ENCODE measurements around the gene NRXN3.

NRXN3 gene

DNA sequence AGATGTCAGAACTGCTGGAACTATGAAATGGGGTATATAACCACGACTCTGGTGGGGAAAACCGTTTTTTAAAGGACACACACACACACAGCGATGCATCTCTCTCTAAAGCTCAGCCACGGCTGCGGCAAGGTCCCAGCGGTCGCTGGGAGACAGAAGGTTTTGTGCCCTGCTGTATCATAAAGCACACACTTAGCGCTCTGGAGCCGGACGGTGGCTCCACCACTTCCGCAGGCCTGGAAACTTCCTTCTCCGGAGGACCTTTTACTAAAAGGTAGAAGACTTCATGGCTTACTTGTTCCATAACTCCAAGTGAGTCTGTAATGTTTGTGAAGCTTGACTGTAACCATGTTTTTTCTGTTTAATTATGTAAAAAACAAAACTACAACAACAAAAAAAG is 1691.9 kb downstream of the NRXN3 start:
- ChIA-PET POLR2A (no interaction called here), CTCF (no interaction called here)
- no peak for TF ChIP-seq HDGF (IDR thresholded peaks at IDR 0.05; ENCODE audit: borderline replicate concordance)
- TF ChIP-seq CTBP1 (IDR thresholded peaks at IDR 0.05; ENCODE audit: borderline replicate concordance): no peak
- TF ChIP-seq ELF4 (IDR thresholded peaks at IDR 0.05): no peak
- no peak for TF ChIP-seq LEF1 (IDR thresholded peaks at IDR 0.05; ENCODE audit: borderline replicate concordance)
- no peak for TF ChIP-seq FOXK2 (IDR thresholded peaks at IDR 0.05)
- TF ChIP-seq ZNF384 (IDR thresholded peaks at IDR 0.05): no peak
- TF ChIP-seq FOXA1 (IDR thresholded peaks at IDR 0.05): no peak
- no peak for TF ChIP-seq ARNT (IDR thresholded peaks at IDR 0.05)
- TF ChIP-seq SUZ12 (IDR thresholded peaks at IDR 0.05): no peak
- no peak for TF ChIP-seq L3MBTL2 (conservative IDR thresholded peaks at IDR 0.05)
- TF ChIP-seq, protein P1, sequence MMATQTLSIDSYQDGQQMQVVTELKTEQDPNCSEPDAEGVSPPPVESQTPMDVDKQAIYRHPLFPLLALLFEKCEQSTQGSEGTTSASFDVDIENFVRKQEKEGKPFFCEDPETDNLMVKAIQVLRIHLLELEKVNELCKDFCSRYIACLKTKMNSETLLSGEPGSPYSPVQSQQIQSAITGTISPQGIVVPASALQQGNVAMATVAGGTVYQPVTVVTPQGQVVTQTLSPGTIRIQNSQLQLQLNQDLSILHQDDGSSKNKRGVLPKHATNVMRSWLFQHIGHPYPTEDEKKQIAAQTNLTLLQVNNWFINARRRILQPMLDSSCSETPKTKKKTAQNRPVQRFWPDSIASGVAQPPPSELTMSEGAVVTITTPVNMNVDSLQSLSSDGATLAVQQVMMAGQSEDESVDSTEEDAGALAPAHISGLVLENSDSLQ (IDR thresholded peaks at IDR 0.05): no peak
- no peak for TF ChIP-seq TARDBP (IDR thresholded peaks at IDR 0.05)
- no peak for DNase-seq (ENCODE audit: extremely low spot score)

DNA sequence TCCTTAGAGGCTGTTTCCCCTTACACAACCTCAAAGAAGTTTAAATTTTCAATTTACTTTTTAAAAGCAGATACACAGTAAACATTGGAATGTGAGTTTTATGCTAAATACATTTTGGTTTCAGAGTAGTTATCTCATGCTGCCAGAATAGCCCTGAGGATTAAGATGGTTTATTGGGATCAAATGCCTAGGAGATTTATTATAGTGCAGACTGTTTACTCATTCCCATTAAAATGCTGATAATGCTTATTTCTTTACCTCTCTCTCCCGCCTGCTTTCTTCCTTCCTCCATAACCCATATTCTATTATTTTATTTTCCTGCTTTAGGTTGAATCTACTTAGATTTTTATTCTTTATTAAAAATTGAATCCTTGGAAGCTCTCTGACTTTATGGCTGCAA is 1701.0 kb downstream of the NRXN3 start:
- CTCF ChIA-PET: no interaction called here
- POLR2A ChIA-PET: no interaction called here
- no peak for DNase-seq (ENCODE audit: extremely low spot score)
- TF ChIP-seq, protein P1 (IDR thresholded peaks at IDR 0.05): no peak
- no peak for TF ChIP-seq ELF4 (IDR thresholded peaks at IDR 0.05)
- TF ChIP-seq FOXA1 (IDR thresholded peaks at IDR 0.05): no peak
- no peak for TF ChIP-seq ARNT (IDR thresholded peaks at IDR 0.05)
- TF ChIP-seq SP1 (IDR thresholded peaks at IDR 0.05): no peak
- no peak for TF ChIP-seq FOXK2 (IDR thresholded peaks at IDR 0.05)
- no peak for TF ChIP-seq TARDBP (IDR thresholded peaks at IDR 0.05)
- TF ChIP-seq HDGF (IDR thresholded peaks at IDR 0.05; ENCODE audit: borderline replicate concordance): no peak
- no peak for TF ChIP-seq L3MBTL2 (conservative IDR thresholded peaks at IDR 0.05)
- TF ChIP-seq FOXM1 (IDR thresholded peaks at IDR 0.05; ENCODE audit: borderline replicate concordance): no peak

DNA sequence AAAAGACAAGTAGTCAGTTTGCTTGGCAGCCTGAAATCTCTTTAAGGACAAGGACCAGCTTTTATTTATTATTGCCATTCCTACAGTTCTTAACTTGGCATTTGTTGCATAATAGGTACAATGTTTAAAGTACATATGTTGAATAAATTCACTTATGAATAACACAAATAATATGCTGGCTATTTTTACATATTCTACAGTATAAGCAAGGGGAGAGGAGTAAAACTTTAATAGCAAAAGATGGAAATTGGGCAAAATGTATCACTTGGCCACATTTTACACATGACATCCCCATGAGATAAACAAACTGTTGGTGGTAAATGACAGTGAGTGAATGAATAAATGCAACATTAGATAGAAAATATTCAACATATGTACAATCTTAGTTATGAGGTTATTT is 1708.1 kb downstream of the NRXN3 start:
- ChIA-PET POLR2A (no interaction called here), CTCF (no interaction called here)
- TF ChIP-seq ZNF384 (IDR thresholded peaks at IDR 0.05): no peak
- TF ChIP-seq NFRKB (IDR thresholded peaks at IDR 0.05): no peak
- no peak for TF ChIP-seq SP1 (IDR thresholded peaks at IDR 0.05)
- TF ChIP-seq, protein P1 (IDR thresholded peaks at IDR 0.05): no peak
- no peak for TF ChIP-seq ELF4 (IDR thresholded peaks at IDR 0.05)
- TF ChIP-seq FOXA1 (IDR thresholded peaks at IDR 0.05): no peak
- TF ChIP-seq HDGF (IDR thresholded peaks at IDR 0.05; ENCODE audit: borderline replicate concordance): no peak
- TF ChIP-seq L3MBTL2 (conservative IDR thresholded peaks at IDR 0.05): no peak
- TF ChIP-seq FOXM1 (IDR thresholded peaks at IDR 0.05; ENCODE audit: borderline replicate concordance): no peak
- no peak for TF ChIP-seq BHLHE40 (IDR thresholded peaks at IDR 0.05; ENCODE audit: borderline replicate concordance)
- no peak for TF ChIP-seq ARNT (IDR thresholded peaks at IDR 0.05)
- no peak for TF ChIP-seq TARDBP (IDR thresholded peaks at IDR 0.05)
- TF ChIP-seq SUZ12 (IDR thresholded peaks at IDR 0.05): no peak
- no peak for TF ChIP-seq LEF1 (IDR thresholded peaks at IDR 0.05; ENCODE audit: borderline replicate concordance)
- no peak for DNase-seq (ENCODE audit: extremely low spot score)

DNA sequence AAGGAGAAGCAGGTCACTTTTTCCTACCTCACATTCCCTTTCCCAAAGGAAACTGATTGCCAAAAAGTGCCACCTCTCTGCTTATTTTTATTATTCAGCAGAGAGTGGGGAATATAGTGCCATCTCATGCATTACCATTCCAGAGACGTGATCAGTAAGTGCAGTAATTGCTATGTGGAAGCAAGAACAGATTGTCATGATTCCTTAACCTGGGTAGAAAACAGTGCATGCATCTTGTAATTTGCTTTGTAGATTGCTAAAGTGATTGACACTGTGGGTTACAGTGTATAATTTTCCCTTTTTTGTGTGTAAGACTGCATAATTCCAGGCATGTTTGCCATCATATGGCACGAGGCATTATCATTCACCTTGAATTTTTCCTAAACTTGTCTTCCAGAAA is 1708.6 kb downstream of the NRXN3 start:
- TF ChIP-seq FOXA1 (IDR thresholded peaks at IDR 0.05) (no peak), SP1 (IDR thresholded peaks at IDR 0.05) (no peak), LEF1 (IDR thresholded peaks at IDR 0.05; ENCODE audit: borderline replicate concordance) (no peak), NFRKB (IDR thresholded peaks at IDR 0.05) (no peak), L3MBTL2 (conservative IDR thresholded peaks at IDR 0.05) (no peak), ARNT (IDR thresholded peaks at IDR 0.05) (no peak), ZNF384 (IDR thresholded peaks at IDR 0.05) (no peak), BHLHE40 (IDR thresholded peaks at IDR 0.05; ENCODE audit: borderline replicate concordance) (no peak)
- POLR2A ChIA-PET: no interaction called here
- CTCF ChIA-PET: no interaction called here
- DNase-seq (ENCODE audit: extremely low spot score): no peak

DNA sequence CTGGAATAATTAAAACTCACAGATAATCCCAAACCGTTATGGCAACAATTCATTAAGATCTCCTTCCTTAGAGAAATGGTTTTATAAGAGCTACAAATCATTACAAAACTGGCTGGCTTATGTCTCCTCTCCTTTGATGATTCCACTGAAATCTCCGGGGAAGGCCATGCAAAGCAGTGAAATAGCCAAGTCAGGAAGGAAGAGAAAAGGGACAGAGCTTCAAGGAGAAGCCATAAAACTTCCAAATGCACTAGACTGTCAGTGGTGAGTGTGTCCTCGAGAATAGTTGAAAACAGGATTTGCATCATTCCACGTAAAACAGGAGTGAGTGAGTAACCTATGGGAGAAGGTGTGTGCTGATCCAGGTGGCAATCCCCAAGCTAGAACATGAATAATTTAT is 1711.1 kb downstream of the NRXN3 start:
- ChIA-PET CTCF (no interaction called here), POLR2A (no interaction called here)
- TF ChIP-seq, protein P1 (IDR thresholded peaks at IDR 0.05): no peak
- no peak for TF ChIP-seq ZNF384 (IDR thresholded peaks at IDR 0.05)
- no peak for TF ChIP-seq CTBP1 (IDR thresholded peaks at IDR 0.05; ENCODE audit: borderline replicate concordance)
- no peak for TF ChIP-seq LEF1 (IDR thresholded peaks at IDR 0.05; ENCODE audit: borderline replicate concordance)
- no peak for TF ChIP-seq ARNT (IDR thresholded peaks at IDR 0.05)
- TF ChIP-seq FOXK2 (IDR thresholded peaks at IDR 0.05): no peak
- no peak for TF ChIP-seq NFRKB (IDR thresholded peaks at IDR 0.05)
- TF ChIP-seq BHLHE40 (IDR thresholded peaks at IDR 0.05; ENCODE audit: borderline replicate concordance): no peak
- TF ChIP-seq HDGF (IDR thresholded peaks at IDR 0.05; ENCODE audit: borderline replicate concordance): no peak
- no peak for TF ChIP-seq TARDBP (IDR thresholded peaks at IDR 0.05)
- TF ChIP-seq SP1 (IDR thresholded peaks at IDR 0.05): no peak
- no peak for TF ChIP-seq FOXM1 (IDR thresholded peaks at IDR 0.05; ENCODE audit: borderline replicate concordance)
- no peak for TF ChIP-seq ELF4 (IDR thresholded peaks at IDR 0.05)
- TF ChIP-seq FOXA1 (IDR thresholded peaks at IDR 0.05): no peak
- TF ChIP-seq SUZ12 (IDR thresholded peaks at IDR 0.05): no peak
- no peak for TF ChIP-seq L3MBTL2 (conservative IDR thresholded peaks at IDR 0.05)
- DNase-seq (ENCODE audit: extremely low spot score): no peak

DNA sequence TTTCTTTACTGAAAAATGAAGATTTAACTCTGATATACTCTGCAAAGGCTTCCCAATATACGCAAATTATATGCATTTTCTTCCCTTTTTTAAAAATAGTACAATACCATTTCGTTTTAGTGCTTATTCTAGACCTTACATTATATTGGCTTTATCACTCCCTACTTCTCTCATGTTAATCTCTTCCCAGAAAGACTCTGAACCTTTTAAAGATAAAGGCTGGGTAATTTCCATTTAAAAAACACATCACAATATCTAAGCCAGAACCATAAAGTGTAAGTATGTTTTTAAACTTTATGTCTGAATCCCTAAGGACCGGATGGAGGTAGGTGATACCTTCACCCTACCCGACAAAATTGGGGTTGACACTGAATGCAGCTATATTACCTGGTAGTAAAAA is 1720.4 kb downstream of the NRXN3 start:
- ChIA-PET POLR2A (no interaction called here), CTCF (no interaction called here)
- no peak for DNase-seq (ENCODE audit: extremely low spot score)
- TF ChIP-seq, protein P1 (IDR thresholded peaks at IDR 0.05): no peak
- TF ChIP-seq NFRKB (IDR thresholded peaks at IDR 0.05) (no peak), ZNF384 (IDR thresholded peaks at IDR 0.05) (no peak), HDGF (IDR thresholded peaks at IDR 0.05; ENCODE audit: borderline replicate concordance) (no peak)

Measured in HEK293T (cell line).